Liver (tissue), 9 donors: ENCODE data around the gene GPALPP1. TPM values are rescaled to one million over a fixed set of nuclear protein-coding genes. Genes with fewer than 3 reads are reported as not detected.

Experiments used
- DNase-seq: peaks from one replicate; pipeline ENCODE4 v3.0.0-alpha.2; 2017; ENCODE audit warnings: low spot score
- H3K27ac ChIP-seq, 2 donors: one replicate each; pipeline ENCODE4 v1.7.0; 2013; ENCODE audit warnings: inconsistent platforms in 2 of 2, low read length in 2 of 2, control low read depth in 1 of 2, low read depth in 1 of 2, mild to moderate bottlenecking in 1 of 2
- H3K27me3 ChIP-seq, 4 donors: one replicate each; pipeline versions ENCODE4 v1.6.1 to v1.7.0; 2013; ENCODE audit warnings: low read length in 3 of 4, inconsistent platforms in 1 of 4, mild to moderate bottlenecking in 1 of 4, moderate library complexity in 1 of 4; ENCODE audit not compliant: control insufficient read depth in 4 of 4, insufficient read depth in 4 of 4
- H3K36me3 ChIP-seq, 4 donors: one replicate each; pipeline versions ENCODE4 v1.6.1 to v1.7.0; 2013; ENCODE audit warnings: low read length in 3 of 4, mild to moderate bottlenecking in 3 of 4, low read depth in 1 of 4, moderate library complexity in 1 of 4; ENCODE audit not compliant: control insufficient read depth in 4 of 4, insufficient read depth in 3 of 4
- H3K4me1 ChIP-seq, 4 donors: one replicate each; pipeline versions ENCODE4 v1.6.1 to v1.7.0; 2013; ENCODE audit warnings: low read length in 3 of 4, mild to moderate bottlenecking in 3 of 4, moderate library complexity in 1 of 4; ENCODE audit not compliant: control insufficient read depth in 4 of 4, insufficient read depth in 4 of 4
- H3K4me3 ChIP-seq, 3 donors: one replicate each; pipeline versions ENCODE4 v1.6.1 to v1.7.0; 2013; ENCODE audit warnings: low read length in 3 of 3, control low read depth in 1 of 3, low read depth in 1 of 3, mild to moderate bottlenecking in 1 of 3
- H3K9ac ChIP-seq, 2 donors: one replicate each; pipeline ENCODE4 v1.7.0; 2013; ENCODE audit warnings: low read length in 2 of 2, mild to moderate bottlenecking in 2 of 2, moderate library complexity in 2 of 2, control low read depth in 1 of 2, low read depth in 1 of 2
- H3K9me3 ChIP-seq, 4 donors: one replicate each; pipeline versions ENCODE4 v1.6.1 to v1.7.0; 2013; ENCODE audit warnings: low read length in 3 of 4; ENCODE audit not compliant: control insufficient read depth in 4 of 4
- ATF3 ChIP-seq: IDR thresholded peaks from 2 replicates; pipeline ENCODE4 v1.6.1; 2016; ENCODE audit warnings: antibody characterized with exemption
- CTCF ChIP-seq: fragments of 150-350 bp; IDR thresholded peaks from 2 replicates; pipeline ENCODE4 v1.5.1; 2017; ENCODE audit warnings: improper control_type of control experiment, low read depth, low read length; ENCODE audit not compliant: missing input control
- EGR1 ChIP-seq, 2 donors: IDR thresholded peaks; 2 replicates each; pipeline ENCODE4 v1.6.1; 2016 to 2018; ENCODE audit warnings: antibody characterized with exemption in 2 of 2, low read depth in 2 of 2
- FOXA1 ChIP-seq: IDR thresholded peaks from 2 replicates; pipeline ENCODE4 v1.6.1; 2016; ENCODE audit warnings: antibody characterized with exemption
- FOXA2 ChIP-seq: IDR thresholded peaks from 2 replicates; pipeline ENCODE4 v1.6.1; 2016; ENCODE audit warnings: antibody characterized with exemption
- GABPA ChIP-seq, 2 donors: IDR thresholded peaks in 1 of 2; conservative IDR thresholded peaks in 1 of 2; 2 replicates each; pipeline ENCODE4 v1.6.1; 2016; ENCODE audit warnings: antibody characterized with exemption in 2 of 2, mild to moderate bottlenecking in 1 of 2, moderate library complexity in 1 of 2
- HNF4A ChIP-seq, 2 donors: conservative IDR thresholded peaks; 2 replicates each; pipeline ENCODE4 v1.6.1; 2016; ENCODE audit warnings: antibody characterized with exemption in 2 of 2, mild to moderate bottlenecking in 2 of 2
- HNF4G ChIP-seq: IDR thresholded peaks from 2 replicates; pipeline ENCODE4 v1.6.1; 2016; ENCODE audit warnings: antibody characterized with exemption
- JUND ChIP-seq, 2 donors: IDR thresholded peaks; 2 replicates each; pipeline ENCODE4 v1.6.1; 2016; ENCODE audit warnings: antibody characterized with exemption in 2 of 2
- NR2F2 ChIP-seq: IDR thresholded peaks from 2 replicates; pipeline ENCODE4 v1.6.1; 2016; ENCODE audit warnings: antibody characterized with exemption
- RAD21 ChIP-seq, 2 donors: IDR thresholded peaks; 2 replicates each; pipeline ENCODE4 v1.6.1; 2016; ENCODE audit warnings: antibody characterized with exemption in 2 of 2, mild to moderate bottlenecking in 2 of 2
- SP1 ChIP-seq: IDR thresholded peaks from 2 replicates; pipeline ENCODE4 v1.6.1; 2018; ENCODE audit warnings: antibody characterized with exemption, mild to moderate bottlenecking
- TAF1 ChIP-seq: conservative IDR thresholded peaks from 2 replicates; pipeline ENCODE4 v1.6.1; 2016; ENCODE audit warnings: antibody characterized with exemption, mild to moderate bottlenecking
- WGBS: extraction: QIAGEN DNeasy Blood & Tissue Kit; methylation state at CpG from one replicate; pipeline ENCODE4 v1.1.7; 2013; 5-methylcytosine and 5-hydroxymethylcytosine counted together
- polyA plus RNA-seq, 2 donors: library from polyadenylated mRNA; stranded (reverse) in 1 of 2; unstranded in 1 of 2; fragments of 200-250 nt in 1 of 2; fragments of >200 nt in 1 of 2; fragmentation: Nextera tagmentation in 1 of 2; extraction: Ambion mirVana in 1 of 2; gene quantifications; one replicate each; pipeline versions ENCODE4 v1.2.1 to v1.2.3, GENCODE V29; 2013 to 2015
- total RNA-seq, 2 donors: library from RNA; depleted of rRNA; stranded (reverse); fragments of >200 nt; gene quantifications; one replicate each; pipeline ENCODE4 v1.2.3, GENCODE V29; 2014
- TF ChIP-seq, protein P1 (sequence below): IDR thresholded peaks from 2 replicates; pipeline ENCODE4 v1.6.1; 2016; ENCODE audit warnings: antibody characterized with exemption
- TF ChIP-seq, protein P2 (sequence below): IDR thresholded peaks from 2 replicates; pipeline ENCODE4 v1.6.1; 2016; ENCODE audit warnings: antibody characterized with exemption
- donor health status: healthy.
- donor health status: healthy.
- donor health status: healthy.
- donor health status: healthy.
- donor health status: healthy.

GPALPP1 gene
- total and polyA plus RNA-seq, 4 donors: 4.7 to 15.7 (median 10.0) TPM

- no peak overlapping the region for H3K27ac ChIP-seq
- TF ChIP-seq, protein P1, sequence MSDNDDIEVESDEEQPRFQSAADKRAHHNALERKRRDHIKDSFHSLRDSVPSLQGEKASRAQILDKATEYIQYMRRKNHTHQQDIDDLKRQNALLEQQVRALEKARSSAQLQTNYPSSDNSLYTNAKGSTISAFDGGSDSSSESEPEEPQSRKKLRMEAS: no peak
- TF ChIP-seq HNF4G: no peak
- TF ChIP-seq NR2F2: no peak
- no peak for TF ChIP-seq GABPA (IDR thresholded peaks at IDR 0.05 in 1 of 2, conservative IDR thresholded peaks at IDR 0.05 in 1 of 2)
- TF ChIP-seq RAD21 (IDR thresholded peaks at IDR 0.05): peak; percentile 65 to 75
- TF ChIP-seq, protein P2, sequence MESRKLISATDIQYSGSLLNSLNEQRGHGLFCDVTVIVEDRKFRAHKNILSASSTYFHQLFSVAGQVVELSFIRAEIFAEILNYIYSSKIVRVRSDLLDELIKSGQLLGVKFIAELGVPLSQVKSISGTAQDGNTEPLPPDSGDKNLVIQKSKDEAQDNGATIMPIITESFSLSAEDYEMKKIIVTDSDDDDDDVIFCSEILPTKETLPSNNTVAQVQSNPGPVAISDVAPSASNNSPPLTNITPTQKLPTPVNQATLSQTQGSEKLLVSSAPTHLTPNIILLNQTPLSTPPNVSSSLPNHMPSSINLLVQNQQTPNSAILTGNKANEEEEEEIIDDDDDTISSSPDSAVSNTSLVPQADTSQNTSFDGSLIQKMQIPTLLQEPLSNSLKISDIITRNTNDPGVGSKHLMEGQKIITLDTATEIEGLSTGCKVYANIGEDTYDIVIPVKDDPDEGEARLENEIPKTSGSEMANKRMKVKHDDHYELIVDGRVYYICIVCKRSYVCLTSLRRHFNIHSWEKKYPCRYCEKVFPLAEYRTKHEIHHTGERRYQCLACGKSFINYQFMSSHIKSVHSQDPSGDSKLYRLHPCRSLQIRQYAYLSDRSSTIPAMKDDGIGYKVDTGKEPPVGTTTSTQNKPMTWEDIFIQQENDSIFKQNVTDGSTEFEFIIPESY: no peak
- TF ChIP-seq EGR1 (IDR thresholded peaks at IDR 0.05; ENCODE audit: low read depth in 2 of 2): no peak
- no peak for TF ChIP-seq FOXA2
- no peak for TF ChIP-seq ATF3
- no peak for TF ChIP-seq SP1
- TF ChIP-seq CTCF: peak; percentile 44
- TF ChIP-seq HNF4A (conservative IDR thresholded peaks at IDR 0.05): peak; percentile 9 to 56
- TF ChIP-seq FOXA1: no peak
- no peak for TF ChIP-seq JUND (IDR thresholded peaks at IDR 0.05)
- no peak for TF ChIP-seq TAF1
- DNase-seq: no peak
Observed at GRCh38 chr13:44972956-44973581, 16.3 kb upstream of the GPALPP1 start.

GRCh38 chr13:44974056-44974793, 15.1 kb upstream of the GPALPP1 start:
- H3K27ac ChIP-seq: no peak overlapping the region
- peaks cover 0 to 27% (median 13%) of the 10 kb centered on the region in 4 donors for H3K36me3 ChIP-seq
- no peaks in the 10 kb centered on the region for H3K9me3 ChIP-seq
- TF ChIP-seq RAD21 (IDR thresholded peaks at IDR 0.05) (peak in 1 of 2 donors; percentile 16), GABPA (IDR thresholded peaks at IDR 0.05 in 1 of 2, conservative IDR thresholded peaks at IDR 0.05 in 1 of 2) (no peak)
- WGBS: 83% methylated on average over 9 of the region's 9 CpGs
- H3K27me3 ChIP-seq: no peaks in the 10 kb centered on the region
- H3K4me3 ChIP-seq: no peak overlapping the region
- no peak for DNase-seq
- no peak overlapping the region for H3K9ac ChIP-seq
- H3K4me1 ChIP-seq: no peaks in the 10 kb centered on the region

More at GRCh38 chr13:44972956-44973581, 16.3 kb upstream of the GPALPP1 start:
- H3K4me3 ChIP-seq: no peak overlapping the region
- H3K27me3 ChIP-seq: no peaks in the 10 kb centered on the region
- peaks cover 0 to 3% (median 0%) of the 10 kb centered on the region in 4 donors for H3K4me1 ChIP-seq
- peaks cover 0 to 17% (median 10%) of the 10 kb centered on the region in 4 donors for H3K36me3 ChIP-seq
- WGBS: 3% methylated on average over 3 of the region's 3 CpGs
- no peaks in the 10 kb centered on the region for H3K9me3 ChIP-seq
- no peak overlapping the region for H3K9ac ChIP-seq
